GM23338 (cell line): ENCODE data around the gene SLC22A4. TPM values are rescaled to one million over a fixed set of nuclear protein-coding genes. Genes with fewer than 3 reads are reported as not detected.

Source experiments
- ATAC-seq: fragments of 200-7000 bp; cut with Tn5 transposase; 3 replicates; pipeline ENCODE4 v1.9.1; 2020
- DNase-seq: peaks from one replicate; pipeline ENCODE4 v3.0.0-alpha.2; 2015; ENCODE audit warnings: low spot score
- H2AFZ ChIP-seq: fragments of 200-600 bp; sonication (generic); 2 replicates; pipeline ENCODE4 v1.8.0; 2016; ENCODE audit warnings: antibody characterized with exemption, mild to moderate bottlenecking, moderate library complexity
- H3F3A ChIP-seq: fragments of 200-600 bp; sonication (generic); replicated peaks from 2 replicates; pipeline ENCODE4 v1.8.0; 2017; ENCODE audit warnings: antibody characterized with exemption, mixed run types, low read depth
- H3K27ac ChIP-seq: fragments of 200-600 bp; sonication (generic); 2 replicates; pipeline ENCODE4 v1.6.1; 2016; ENCODE audit warnings: low read depth
- H3K27me3 ChIP-seq: fragments of 200-600 bp; sonication (generic); 2 replicates; pipeline ENCODE4 v1.8.0; 2016; ENCODE audit warnings: mild to moderate bottlenecking, mixed run types, moderate library complexity; ENCODE audit not compliant: insufficient read depth
- H3K36me3 ChIP-seq: fragments of 200-600 bp; sonication (generic); 2 replicates; pipeline ENCODE4 v1.8.0; 2016; ENCODE audit warnings: mild to moderate bottlenecking; ENCODE audit not compliant: insufficient read depth
- H3K4me1 ChIP-seq: fragments of 200-600 bp; sonication (generic); 2 replicates; pipeline ENCODE4 v1.8.0; 2016; ENCODE audit warnings: mild to moderate bottlenecking, moderate library complexity; ENCODE audit not compliant: insufficient read depth
- H3K4me2 ChIP-seq: fragments of 200-600 bp; sonication (generic); 2 replicates; pipeline ENCODE4 v1.7.1; 2017; ENCODE audit warnings: mixed run types
- H3K4me3 ChIP-seq: fragments of 200-600 bp; sonication (generic); 2 replicates; pipeline ENCODE4 v1.6.1; 2016; ENCODE audit warnings: mixed run types
- H3K79me2 ChIP-seq: fragments of 200-600 bp; sonication (generic); replicated peaks from 2 replicates; pipeline ENCODE4 v1.8.0; 2017; ENCODE audit warnings: mild to moderate bottlenecking; ENCODE audit not compliant: insufficient read depth
- H3K9me2 ChIP-seq: fragments of 200-600 bp; sonication (generic); 2 replicates; pipeline ENCODE4 v1.8.0; 2017; ENCODE audit not compliant: insufficient read depth
- H4K20me1 ChIP-seq: fragments of 200-600 bp; sonication (generic); replicated peaks from 2 replicates; pipeline ENCODE4 v1.8.0; 2017; ENCODE audit warnings: mild to moderate bottlenecking; ENCODE audit not compliant: insufficient read depth
- H3K27ac Mint-ChIP-seq: 2 replicates; pipeline ENCODE4 v1.8.0; 2020; ENCODE audit warnings: inconsistent platforms, mild to moderate bottlenecking, moderate library complexity, mixed read lengths
- H3K27me3 Mint-ChIP-seq: 3 replicates; pipeline ENCODE4 v1.8.0; 2022; ENCODE audit warnings: low read depth, mild to moderate bottlenecking, moderate library complexity, mixed read lengths, inconsistent platforms; ENCODE audit not compliant: insufficient read depth, poor library complexity
- H3K36me3 Mint-ChIP-seq: 3 replicates; pipeline ENCODE4 v1.8.0; 2021; ENCODE audit warnings: low read depth, mild to moderate bottlenecking, inconsistent platforms, moderate library complexity, mixed read lengths
- H3K4me1 Mint-ChIP-seq: 3 replicates; pipeline ENCODE4 v1.8.0; 2020; ENCODE audit warnings: mild to moderate bottlenecking, inconsistent platforms, mixed read lengths
- H3K4me3 Mint-ChIP-seq: 3 replicates; pipeline ENCODE4 v1.8.0; 2021; ENCODE audit warnings: moderate library complexity, mild to moderate bottlenecking, inconsistent platforms, mixed read lengths
- H3K9me3 Mint-ChIP-seq: 3 replicates; pipeline ENCODE4 v1.8.0; 2020; ENCODE audit warnings: moderate library complexity, mild to moderate bottlenecking, inconsistent platforms, mixed read lengths
- CREB1 ChIP-seq: fragments of 250-450 bp; sonication (Bioruptor Pico); IDR thresholded peaks from 2 replicates; pipeline ENCODE4 v1.5.0; 2020; ENCODE audit warnings: low read depth, mild to moderate bottlenecking, moderate library complexity
- CTCF ChIP-seq, 2 experiments: fragments of 200-600 bp in 1 of 2; sonication (generic) in 1 of 2; conservative IDR thresholded peaks; 2 replicates each; pipeline versions ENCODE4 v1.5.1 to v1.6.1; 2016 to 2017; ENCODE audit warnings: antibody characterized with exemption in 2 of 2, low read depth in 2 of 2, mild to moderate bottlenecking in 2 of 2, moderate library complexity in 1 of 2
- EZH2 ChIP-seq: fragments of 200-600 bp; sonication (generic); IDR thresholded peaks from one replicate; pipeline ENCODE4 v1.8.0; 2017; ENCODE audit warnings: antibody characterized with exemption, mild to moderate bottlenecking, low read depth; ENCODE audit not compliant: unreplicated experiment
- POLR2AphosphoS5 ChIP-seq: IDR thresholded peaks from 2 replicates; pipeline ENCODE4 v1.6.1; 2016; ENCODE audit warnings: antibody characterized with exemption, low read depth
- REST ChIP-seq: IDR thresholded peaks from one replicate; pipeline ENCODE4 v1.6.1; 2018; ENCODE audit warnings: antibody characterized with exemption; ENCODE audit not compliant: unreplicated experiment
- ZNF114 ChIP-seq: fragments of 250-450 bp; sonication (Bioruptor Pico); IDR thresholded peaks from 2 replicates; pipeline ENCODE4 v1.5.0; 2020; ENCODE audit warnings: mild to moderate bottlenecking, moderate library complexity
- ZNF331 ChIP-seq: fragments of 250-450 bp; sonication (Bioruptor Pico); IDR thresholded peaks from 2 replicates; pipeline ENCODE4 v1.5.0; 2020; ENCODE audit warnings: low read depth, mild to moderate bottlenecking, moderate library complexity
- ZNF462 ChIP-seq: fragments of 250-450 bp; sonication (Bioruptor Pico); IDR thresholded peaks from 2 replicates; pipeline ENCODE4 v1.5.0; 2020; ENCODE audit warnings: mild to moderate bottlenecking, moderate library complexity
- polyA plus RNA-seq: library from polyadenylated mRNA; unstranded; fragments of >200 nt; fragmentation: Nextera tagmentation; extraction: Ambion mirVana; gene quantifications from 2 replicates; pipeline ENCODE4 v1.2.1, GENCODE V29; 2016
- total RNA-seq: library from RNA; depleted of rRNA; stranded (reverse); fragments of >200 nt; shearing (Covaris generic); gene quantifications from 2 replicates; pipeline ENCODE4 v1.2.3, GENCODE V29; 2014

Gene SLC22A4
- total and polyA plus RNA-seq, 2 experiments from 2014 or later, result 0.28 to 0.40 TPM

- Histone ChIP-seq H3K4me3 (no peak overlapping the region), H4K20me1 (no peaks in the 10 kb centered on the region), H2AFZ (peak overlapping the region; percentile 79; the same call in 1 of the 2 replicates), H3K36me3 (no peaks in the 10 kb centered on the region), H3K4me2 (no peak overlapping the region), H3K27me3 (no peaks in the 10 kb centered on the region), H3K79me2 (no peaks in the 10 kb centered on the region), H3K4me1 (no peaks in the 10 kb centered on the region), H3K9me2 (no peaks in the 10 kb centered on the region), H3K27ac (no peak overlapping the region), H3F3A (peaks cover 5% of the 10 kb centered on the region; the same call in 1 of the 2 replicates)
- no peak overlapping the region for H3K27ac Mint-ChIP-seq
- no peak overlapping the region; the same call in 2 of the 3 replicates for H3K4me3 Mint-ChIP-seq
- H3K27me3 Mint-ChIP-seq, result peaks cover 6% of the 10 kb centered on the region
- TF ChIP-seq CTCF (conservative IDR thresholded peaks at IDR 0.05; ENCODE audit: low read depth in 2 of 2) (peak; percentile 80), EZH2 (no peak)
- ATAC-seq (peak; percentile 65), DNase-seq (peak; percentile 88)
- no peaks in the 10 kb centered on the region for H3K36me3 Mint-ChIP-seq
- no peaks in the 10 kb centered on the region for H3K9me3 Mint-ChIP-seq
- H3K4me1 Mint-ChIP-seq, result peaks cover 20% of the 10 kb centered on the region
Observed at GRCh38 chr5:132272311-132273210, 21.6 kb upstream of the SLC22A4 start.

GRCh38 chr5:132273631-132274030 is 20.6 kb upstream of the SLC22A4 start:
- Histone ChIP-seq H3K4me2 (no peak overlapping the region), H3K4me1 (0 out of 2 replicates have a peak, but pooled peaks cover 6% of the 10 kb centered on the region), H4K20me1 (no peaks in the 10 kb centered on the region), H3K9me2 (no peaks in the 10 kb centered on the region), H2AFZ (no peak overlapping the region), H3K4me3 (no peak overlapping the region), H3K27me3 (no peaks in the 10 kb centered on the region), H3K79me2 (no peaks in the 10 kb centered on the region), H3K27ac (no peak overlapping the region), H3F3A (peaks cover 5% of the 10 kb centered on the region; the same call in 1 of the 2 replicates), H3K36me3 (no peaks in the 10 kb centered on the region)
- Mint-ChIP-seq H3K27ac (no peak overlapping the region), H3K4me3 (no peak overlapping the region), H3K4me1 (peaks cover 25% of the 10 kb centered on the region), H3K27me3 (peaks cover 6% of the 10 kb centered on the region), H3K36me3 (no peaks in the 10 kb centered on the region), H3K9me3 (no peaks in the 10 kb centered on the region)
- ATAC-seq, result no peak
- DNase-seq, result no peak
- TF ChIP-seq CREB1 (CRISPR knock-in tag) (no peak), ZNF462 (CRISPR knock-in tag) (no peak), ZNF331 (CRISPR knock-in tag) (no peak), ZNF114 (CRISPR knock-in tag) (no peak), POLR2AphosphoS5 (no peak), REST (no peak)
